GM10847 (cell line): ENCODE data around the gene HEMGN.

ENCODE experiments used
- POLR2A ChIP-seq: IDR thresholded peaks from 2 replicates; pipeline ENCODE4 v1.6.1; 2011; ENCODE audit not compliant: insufficient read length; ENCODE audit errors: extremely low read depth

Gene HEMGN

DNA sequence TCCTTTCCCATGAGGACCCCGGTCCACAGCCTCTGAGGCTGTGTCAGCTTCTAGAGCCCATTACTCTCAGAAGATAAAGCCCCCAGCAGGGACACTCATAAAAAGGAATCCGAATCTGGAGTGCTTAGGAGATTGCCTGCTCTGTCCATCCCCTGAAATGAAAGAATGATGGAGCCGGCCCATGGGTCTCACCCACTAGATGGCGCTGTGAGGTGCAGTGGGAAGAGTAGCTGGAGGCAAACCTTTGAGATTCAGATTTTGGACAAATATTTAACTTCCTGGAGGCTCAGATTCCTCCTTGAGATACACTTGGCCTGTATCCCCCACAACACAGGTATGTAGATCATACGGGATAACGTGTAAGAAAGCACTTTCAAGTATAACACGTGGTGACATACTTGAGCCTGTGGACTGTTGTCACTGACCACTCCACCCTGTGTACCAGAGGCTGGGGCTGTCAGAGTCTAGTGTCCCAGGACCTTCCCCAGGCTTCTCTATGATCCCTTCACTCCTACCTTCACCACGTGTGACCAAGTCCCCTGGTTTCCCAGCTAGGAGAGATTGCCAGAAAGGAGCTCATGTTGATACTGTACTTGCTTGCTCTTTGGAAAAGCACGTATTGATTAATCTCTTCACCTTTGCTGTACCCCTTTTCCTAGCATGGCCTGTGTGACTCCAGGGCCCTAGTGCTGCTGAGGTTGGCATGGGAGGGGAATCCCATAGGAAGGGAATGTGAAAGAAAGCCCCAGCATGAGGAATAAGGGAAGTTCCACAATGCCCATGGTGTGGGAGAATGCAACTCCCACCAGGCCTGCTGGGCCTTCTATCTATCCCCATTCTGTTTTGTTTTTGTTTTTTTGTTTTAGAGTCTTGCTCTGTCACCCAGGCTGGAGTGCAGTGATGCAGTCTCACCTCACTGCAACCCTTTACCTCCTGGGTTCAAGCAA lies 47.8 kb downstream of the HEMGN start:
- TF ChIP-seq POLR2A: no peak

DNA sequence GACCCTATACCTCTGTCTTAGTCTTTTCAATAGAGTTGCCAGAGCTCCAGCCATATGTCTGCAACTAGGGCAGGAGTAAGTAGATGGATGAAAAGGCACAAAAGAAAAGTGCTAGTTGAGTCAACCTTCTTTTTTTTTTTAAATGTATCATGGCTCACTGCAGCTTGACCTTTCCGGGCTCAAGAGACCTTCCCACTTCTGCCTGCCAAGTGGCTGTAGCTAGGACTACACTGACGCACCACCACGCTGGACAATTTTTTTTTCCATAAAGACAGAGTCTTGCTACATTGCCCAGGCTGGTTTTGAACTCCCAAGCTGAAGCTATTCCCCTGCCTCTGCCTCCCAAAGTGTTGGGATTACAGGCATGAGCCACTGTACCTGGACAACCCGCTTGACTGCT lies 57.6 kb downstream of the HEMGN start:
- TF ChIP-seq POLR2A: no peak
